Kidney epithelial cell (primary cell): ENCODE measurements around the gene CCDC187. TPM values are rescaled to one million over a fixed set of nuclear protein-coding genes. Genes with fewer than 3 reads are reported as not detected.
"Not testable (repeated sequence)": the region's sequence is repeated elsewhere in the genome, so short reads cannot be mapped to it uniquely, and the experiment has no call there.

Experiments used
- DNase-seq: peaks from one replicate; pipeline ENCODE4 v3.0.0-alpha.2; 2010; ENCODE audit warnings: low read depth
- H3K27me3 ChIP-seq: 2 replicates; pipeline ENCODE4 v1.6.0; 2011; ENCODE audit warnings: low read length; ENCODE audit not compliant: control insufficient read depth, insufficient read depth
- H3K36me3 ChIP-seq: 2 replicates; pipeline ENCODE4 v1.5.1; 2011; ENCODE audit warnings: low read length; ENCODE audit not compliant: control insufficient read depth, insufficient read depth
- H3K4me3 ChIP-seq: 2 replicates; pipeline ENCODE4 v1.5.1; 2011; ENCODE audit warnings: low read depth, mild to moderate bottlenecking, control low read depth, low read length
- CTCF ChIP-seq: IDR thresholded peaks from 2 replicates; pipeline ENCODE4 v1.5.1; 2011; ENCODE audit warnings: mild to moderate bottlenecking, moderate library complexity, low read length, control low read depth, inconsistent platforms; ENCODE audit not compliant: insufficient read depth, poor library complexity, severe bottlenecking
- total RNA-seq: library from RNA; depleted of rRNA; stranded (reverse); fragments of >200 nt; gene quantifications from 2 replicates; pipeline ENCODE4 v1.2.3, GENCODE V29; 2015

CCDC187 gene
- total RNA-seq, 1 donor from 2014 or later, result 0.04 TPM

- no peak for DNase-seq
- H3K36me3 ChIP-seq, result no peaks in the 10 kb centered on the region
- no peak for TF ChIP-seq CTCF
- H3K27me3 ChIP-seq, result no peaks in the 10 kb centered on the region
- no peak overlapping the region for H3K4me3 ChIP-seq
These were observed 66.2 kb downstream of the CCDC187 start for GRCh38 chr9:136237486-136238341.

GRCh38 chr9:136236471-136237410, 67.2 kb downstream of the CCDC187 start:
- H3K27me3 ChIP-seq, DNase-seq, H3K4me3 ChIP-seq, H3K36me3 ChIP-seq: not testable (repeated sequence)

DNA sequence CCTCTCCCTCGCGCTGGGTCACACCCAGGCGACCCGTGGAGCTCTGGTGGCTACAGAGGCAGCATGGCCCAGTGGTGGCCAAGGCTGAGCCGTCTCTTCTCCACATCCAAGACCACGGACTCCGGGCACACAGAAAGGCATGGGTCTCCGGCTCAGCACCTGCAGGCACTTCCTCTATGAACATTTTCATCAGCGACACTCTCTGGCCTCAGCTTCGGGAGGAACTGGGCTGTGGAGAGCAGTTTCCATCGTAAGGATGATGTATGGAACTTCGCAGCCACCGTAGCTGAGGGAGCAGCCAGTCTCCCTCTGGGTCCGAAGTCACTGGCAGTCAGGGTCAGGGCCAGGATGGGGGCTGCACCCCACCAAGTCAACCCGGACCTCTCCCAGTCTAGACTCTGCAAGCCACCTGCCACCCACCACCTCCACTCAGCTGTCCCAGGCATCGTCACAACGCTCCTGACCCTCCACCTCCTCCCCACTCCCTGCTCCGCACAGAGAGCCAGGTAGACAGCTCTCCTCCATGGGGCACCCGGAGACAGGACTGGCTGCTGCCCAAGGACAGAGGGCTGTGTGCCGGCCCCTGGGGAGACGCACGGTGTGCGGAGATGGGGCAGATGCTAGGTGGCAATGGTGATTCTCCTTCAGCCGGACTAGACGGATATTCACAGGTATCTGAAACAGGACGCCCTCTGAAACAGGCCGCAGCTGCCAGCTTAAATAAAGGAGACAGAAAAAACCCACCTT, 68.0 kb downstream of the CCDC187 start:
- H3K36me3 ChIP-seq, result no peaks in the 10 kb centered on the region
- no peaks in the 10 kb centered on the region for H3K27me3 ChIP-seq
- no peak overlapping the region for H3K4me3 ChIP-seq
- no peak for TF ChIP-seq CTCF
- DNase-seq, result no peak

- TF ChIP-seq CTCF, result no peak
- no peaks in the 10 kb centered on the region for H3K36me3 ChIP-seq
These were observed 68.7 kb downstream of the CCDC187 start for GRCh38 chr9:136235171-136235570.

GRCh38 chr9:136234597-136234996, 69.3 kb downstream of the CCDC187 start:
- TF ChIP-seq CTCF, result no peak
- H3K4me3 ChIP-seq, result no peak overlapping the region
- DNase-seq, result no peak

More at GRCh38 chr9:136235171-136235570, 68.7 kb downstream of the CCDC187 start:
- no peak for DNase-seq
- Histone ChIP-seq H3K27me3 (no peaks in the 10 kb centered on the region), H3K4me3 (no peak overlapping the region)

GRCh38 chr9:136233868-136234267, 70.0 kb downstream of the CCDC187 start:
- no peak for TF ChIP-seq CTCF
- H3K4me3 ChIP-seq, result no peak overlapping the region
- no peaks in the 10 kb centered on the region for H3K36me3 ChIP-seq
- no peak for DNase-seq
- H3K27me3 ChIP-seq, result no peaks in the 10 kb centered on the region

More at GRCh38 chr9:136234597-136234996, 69.3 kb downstream of the CCDC187 start:
- Histone ChIP-seq H3K27me3 (no peaks in the 10 kb centered on the region), H3K36me3 (no peaks in the 10 kb centered on the region)
